GM12873 (cell line): Measurements from ENCODE around the gene NEGR1.

Source experiments
- CTCF ChIP-seq: IDR thresholded peaks from 2 replicates; pipeline ENCODE4 v1.5.1; 2012; ENCODE audit warnings: low read depth, mild to moderate bottlenecking, moderate library complexity, low read length, control low read depth; ENCODE audit not compliant: insufficient read depth; ENCODE audit errors: missing control alignments

The NEGR1 gene

GRCh38 chr1:72282271-72283021 is at the start of gene NEGR1:
Gene NEGR1, minus strand, starts transcription at chr1:72282539.
- TF ChIP-seq CTCF = no peak

GRCh38 chr1:72326494-72326893 is 44.2 kb upstream of the NEGR1 start:
- no peak for TF ChIP-seq CTCF

GRCh38 chr1:72324451-72324850 is 42.1 kb upstream of the NEGR1 start:
- TF ChIP-seq CTCF = no peak

GRCh38 chr1:72322910-72323309 is 40.6 kb upstream of the NEGR1 start:
- no peak for TF ChIP-seq CTCF

GRCh38 chr1:72296501-72296900 is 14.2 kb upstream of the NEGR1 start:
- TF ChIP-seq CTCF = no peak

- no peak for TF ChIP-seq CTCF
Observed at GRCh38 chr1:72288886-72289285, 6.5 kb upstream of the NEGR1 start.

GRCh38 chr1:72286401-72286800 is 4.1 kb upstream of the NEGR1 start:
- no peak for TF ChIP-seq CTCF
